ENCODE measurements around the gene FOXE1. TPM values are rescaled to one million over a fixed set of nuclear protein-coding genes. Genes with fewer than 3 reads are reported as not detected.

The FOXE1 gene
- total RNA-seq, 2 experiments from 2014 or later, result not detected

DNA sequence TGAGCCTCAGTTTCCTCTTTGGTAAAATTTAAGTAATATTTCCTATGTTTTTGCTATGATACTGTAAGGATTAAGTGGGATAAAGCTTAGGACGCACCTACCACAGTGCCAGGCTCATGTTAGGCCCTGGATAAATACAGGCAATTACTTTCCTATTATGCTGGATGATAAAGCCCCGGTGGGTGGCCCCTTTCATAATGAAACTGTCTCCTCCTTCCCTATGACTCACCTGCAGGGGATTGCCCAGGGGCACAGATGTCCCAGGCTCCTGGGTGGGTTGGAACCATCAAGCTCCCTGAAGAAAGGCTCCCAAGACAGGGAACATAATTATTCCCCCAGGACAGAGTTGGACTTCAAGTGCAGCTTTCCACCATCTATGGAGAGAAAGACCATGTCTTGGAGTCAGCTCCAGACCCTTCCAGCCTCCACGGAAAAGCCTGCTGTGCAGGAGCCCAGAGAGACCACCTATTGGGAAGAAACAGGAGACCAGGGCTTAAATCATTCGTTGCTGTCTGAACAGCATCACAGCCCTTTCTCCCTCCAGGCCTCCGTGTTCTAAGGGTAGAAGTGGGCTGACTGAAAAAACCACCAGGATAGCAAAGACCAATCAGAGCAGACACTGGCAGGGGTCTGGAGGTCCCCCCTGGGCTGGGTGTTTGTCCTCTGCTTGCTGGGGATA, 43.2 kb upstream of the FOXE1 start:
- H3K9me3 Mint-ChIP-seq, result no peaks in the 10 kb centered on the region
- Histone ChIP-seq H3K36me3 (ENCODE audit: insufficient read depth, low read length) (no peaks in the 10 kb centered on the region), H3K4me1 (ENCODE audit: insufficient read depth, low read length) (no peaks in the 10 kb centered on the region), H3K27me3 (ENCODE audit: control insufficient read depth in 1 of 2, insufficient read depth in 2 of 2, low read length in 2 of 2) (peaks cover 3 to 4% of the 10 kb centered on the region in 2 experiments), H3K27ac (ENCODE audit: low read depth in 1 of 2, low read length in 2 of 2) (no peak overlapping the region), H3K9me3 (ENCODE audit: control insufficient read depth in 1 of 2, insufficient read depth in 1 of 2, low read length in 2 of 2) (peaks cover 0 to 5% of the 10 kb centered on the region in 2 experiments), H3K4me3 (ENCODE audit: low read length) (no peak overlapping the region)
- peaks cover 41% of the 10 kb centered on the region for H3K27me3 Mint-ChIP-seq
- no peaks in the 10 kb centered on the region for H3K36me3 Mint-ChIP-seq (ENCODE audit: low read depth)
- intact Hi-C loops (cut with DNase I, micrococcal nuclease), result loop anchor here (10.0 kb wide), 3 partner anchors 105 to 995 kb away; partner anchors contain the start of gene GALNT12 (in 1 of the 2)
- no peak overlapping the region for H3K4me3 Mint-ChIP-seq
- no peak overlapping the region for H3K27ac Mint-ChIP-seq
- ATAC-seq (ENCODE audit: poor library complexity) (no peak), DNase-seq (no peak)
- TF ChIP-seq, protein P1, sequence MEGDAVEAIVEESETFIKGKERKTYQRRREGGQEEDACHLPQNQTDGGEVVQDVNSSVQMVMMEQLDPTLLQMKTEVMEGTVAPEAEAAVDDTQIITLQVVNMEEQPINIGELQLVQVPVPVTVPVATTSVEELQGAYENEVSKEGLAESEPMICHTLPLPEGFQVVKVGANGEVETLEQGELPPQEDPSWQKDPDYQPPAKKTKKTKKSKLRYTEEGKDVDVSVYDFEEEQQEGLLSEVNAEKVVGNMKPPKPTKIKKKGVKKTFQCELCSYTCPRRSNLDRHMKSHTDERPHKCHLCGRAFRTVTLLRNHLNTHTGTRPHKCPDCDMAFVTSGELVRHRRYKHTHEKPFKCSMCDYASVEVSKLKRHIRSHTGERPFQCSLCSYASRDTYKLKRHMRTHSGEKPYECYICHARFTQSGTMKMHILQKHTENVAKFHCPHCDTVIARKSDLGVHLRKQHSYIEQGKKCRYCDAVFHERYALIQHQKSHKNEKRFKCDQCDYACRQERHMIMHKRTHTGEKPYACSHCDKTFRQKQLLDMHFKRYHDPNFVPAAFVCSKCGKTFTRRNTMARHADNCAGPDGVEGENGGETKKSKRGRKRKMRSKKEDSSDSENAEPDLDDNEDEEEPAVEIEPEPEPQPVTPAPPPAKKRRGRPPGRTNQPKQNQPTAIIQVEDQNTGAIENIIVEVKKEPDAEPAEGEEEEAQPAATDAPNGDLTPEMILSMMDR (IDR thresholded peaks at IDR 0.05), result no peak
- ChIA-PET CTCF (no interaction called here), POLR2A (no interaction called here)
- H3K4me1 Mint-ChIP-seq (ENCODE audit: low read depth), result no peaks in the 10 kb centered on the region

- ChIA-PET POLR2A (interaction anchor here (0.6 kb wide), 1 partner anchor 137 kb away, joined by 3 read pairs; no protein-coding TSS in a partner anchor), CTCF (no interaction called here)
- no peaks in the 10 kb centered on the region for H3K4me1 Mint-ChIP-seq (ENCODE audit: low read depth)
- H3K27ac Mint-ChIP-seq, result no peak overlapping the region
- DNase-seq (no peak), ATAC-seq (ENCODE audit: poor library complexity) (no peak)
- intact Hi-C loops (cut with DNase I, micrococcal nuclease), result no loop called here
- no peaks in the 10 kb centered on the region for H3K9me3 Mint-ChIP-seq
- TF ChIP-seq, protein P1 (IDR thresholded peaks at IDR 0.05), result no peak
- H3K4me3 ChIP-seq (ENCODE audit: low read length), result no peak overlapping the region
- H3K4me1 ChIP-seq (ENCODE audit: insufficient read depth, low read length), result no peaks in the 10 kb centered on the region
- no peak overlapping the region for H3K27ac ChIP-seq (ENCODE audit: low read depth in 1 of 2, low read length in 2 of 2)
- H3K27me3 ChIP-seq (ENCODE audit: control insufficient read depth in 1 of 2, insufficient read depth in 2 of 2, low read length in 2 of 2), result peaks cover 0 to 4% of the 10 kb centered on the region in 2 experiments
- no peaks in the 10 kb centered on the region for H3K36me3 Mint-ChIP-seq (ENCODE audit: low read depth)
- peaks cover 34% of the 10 kb centered on the region for H3K27me3 Mint-ChIP-seq
- H3K36me3 ChIP-seq (ENCODE audit: insufficient read depth, low read length), result no peaks in the 10 kb centered on the region
- no peak overlapping the region for H3K4me3 Mint-ChIP-seq
- H3K9me3 ChIP-seq (ENCODE audit: control insufficient read depth in 1 of 2, insufficient read depth in 1 of 2, low read length in 2 of 2), result peaks cover 0 to 5% of the 10 kb centered on the region in 2 experiments
Measured at GRCh38 chr9:97811533-97812246, 41.3 kb upstream of the FOXE1 start.

GRCh38 chr9:97812247-97812543, 40.8 kb upstream of the FOXE1 start:
- ATAC-seq (ENCODE audit: poor library complexity) (no peak), DNase-seq (no peak)
- H3K4me1 ChIP-seq (ENCODE audit: insufficient read depth, low read length), result no peaks in the 10 kb centered on the region
- no peak overlapping the region for H3K27ac Mint-ChIP-seq
- CTCF ChIA-PET, result no interaction called here
- peaks cover 0 to 5% of the 10 kb centered on the region in 2 experiments for H3K9me3 ChIP-seq (ENCODE audit: control insufficient read depth in 1 of 2, insufficient read depth in 1 of 2, low read length in 2 of 2)
- peaks cover 30% of the 10 kb centered on the region for H3K27me3 Mint-ChIP-seq
- H3K36me3 ChIP-seq (ENCODE audit: insufficient read depth, low read length), result no peaks in the 10 kb centered on the region
- no peaks in the 10 kb centered on the region for H3K4me1 Mint-ChIP-seq (ENCODE audit: low read depth)
- H3K27me3 ChIP-seq (ENCODE audit: control insufficient read depth in 1 of 2, insufficient read depth in 2 of 2, low read length in 2 of 2), result peaks cover 0 to 7% of the 10 kb centered on the region in 2 experiments
- intact Hi-C loops (cut with DNase I, micrococcal nuclease), result no loop called here
- POLR2A ChIA-PET, result no interaction called here
- TF ChIP-seq, protein P1 (IDR thresholded peaks at IDR 0.05), result no peak
- no peak overlapping the region for H3K27ac ChIP-seq (ENCODE audit: low read depth in 1 of 2, low read length in 2 of 2)
- H3K36me3 Mint-ChIP-seq (ENCODE audit: low read depth), result no peaks in the 10 kb centered on the region
- no peaks in the 10 kb centered on the region for H3K9me3 Mint-ChIP-seq
- H3K4me3 Mint-ChIP-seq, result no peak overlapping the region
- H3K4me3 ChIP-seq (ENCODE audit: low read length), result no peak overlapping the region

Measured in CD4-positive, alpha-beta T cell (primary cell).